Measurements from ENCODE around the gene COLGALT1.
A peak's percentile ranks its signal among the peaks of the same experiment; 100 is the strongest.

COLGALT1 gene

GRCh38 chr19:17536955-17537354 lies 18.5 kb upstream of the COLGALT1 start:
- H3K27ac ChIP-seq (replicated peaks): no peak overlapping the region
- TF ChIP-seq SPI1 (IDR thresholded peaks at IDR 0.05; ENCODE audit: borderline replicate concordance, low read depth) (no peak), POLR2AphosphoS5 (IDR thresholded peaks at IDR 0.05; ENCODE audit: low read depth) (no peak), CTCF (IDR thresholded peaks at IDR 0.05; ENCODE audit: insufficient read depth, low read length) (no peak), GABPA (IDR thresholded peaks at IDR 0.05; ENCODE audit: low read depth) (no peak)
- TF ChIP-seq, protein P1, sequence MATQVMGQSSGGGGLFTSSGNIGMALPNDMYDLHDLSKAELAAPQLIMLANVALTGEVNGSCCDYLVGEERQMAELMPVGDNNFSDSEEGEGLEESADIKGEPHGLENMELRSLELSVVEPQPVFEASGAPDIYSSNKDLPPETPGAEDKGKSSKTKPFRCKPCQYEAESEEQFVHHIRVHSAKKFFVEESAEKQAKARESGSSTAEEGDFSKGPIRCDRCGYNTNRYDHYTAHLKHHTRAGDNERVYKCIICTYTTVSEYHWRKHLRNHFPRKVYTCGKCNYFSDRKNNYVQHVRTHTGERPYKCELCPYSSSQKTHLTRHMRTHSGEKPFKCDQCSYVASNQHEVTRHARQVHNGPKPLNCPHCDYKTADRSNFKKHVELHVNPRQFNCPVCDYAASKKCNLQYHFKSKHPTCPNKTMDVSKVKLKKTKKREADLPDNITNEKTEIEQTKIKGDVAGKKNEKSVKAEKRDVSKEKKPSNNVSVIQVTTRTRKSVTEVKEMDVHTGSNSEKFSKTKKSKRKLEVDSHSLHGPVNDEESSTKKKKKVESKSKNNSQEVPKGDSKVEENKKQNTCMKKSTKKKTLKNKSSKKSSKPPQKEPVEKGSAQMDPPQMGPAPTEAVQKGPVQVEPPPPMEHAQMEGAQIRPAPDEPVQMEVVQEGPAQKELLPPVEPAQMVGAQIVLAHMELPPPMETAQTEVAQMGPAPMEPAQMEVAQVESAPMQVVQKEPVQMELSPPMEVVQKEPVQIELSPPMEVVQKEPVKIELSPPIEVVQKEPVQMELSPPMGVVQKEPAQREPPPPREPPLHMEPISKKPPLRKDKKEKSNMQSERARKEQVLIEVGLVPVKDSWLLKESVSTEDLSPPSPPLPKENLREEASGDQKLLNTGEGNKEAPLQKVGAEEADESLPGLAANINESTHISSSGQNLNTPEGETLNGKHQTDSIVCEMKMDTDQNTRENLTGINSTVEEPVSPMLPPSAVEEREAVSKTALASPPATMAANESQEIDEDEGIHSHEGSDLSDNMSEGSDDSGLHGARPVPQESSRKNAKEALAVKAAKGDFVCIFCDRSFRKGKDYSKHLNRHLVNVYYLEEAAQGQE (IDR thresholded peaks at IDR 0.05; ENCODE audit: insufficient replicate concordance, low read depth): no peak
- no peak for DNase-seq (ENCODE audit: low read depth in 1 of 2, low spot score in 1 of 2)
- H3K4me3 ChIP-seq (replicated peaks; ENCODE audit: insufficient read depth, low read length): no peak overlapping the region
- H3K27me3 ChIP-seq (ENCODE audit: insufficient read depth, poor library complexity, severe bottlenecking): no peaks in the 10 kb centered on the region

DNA sequence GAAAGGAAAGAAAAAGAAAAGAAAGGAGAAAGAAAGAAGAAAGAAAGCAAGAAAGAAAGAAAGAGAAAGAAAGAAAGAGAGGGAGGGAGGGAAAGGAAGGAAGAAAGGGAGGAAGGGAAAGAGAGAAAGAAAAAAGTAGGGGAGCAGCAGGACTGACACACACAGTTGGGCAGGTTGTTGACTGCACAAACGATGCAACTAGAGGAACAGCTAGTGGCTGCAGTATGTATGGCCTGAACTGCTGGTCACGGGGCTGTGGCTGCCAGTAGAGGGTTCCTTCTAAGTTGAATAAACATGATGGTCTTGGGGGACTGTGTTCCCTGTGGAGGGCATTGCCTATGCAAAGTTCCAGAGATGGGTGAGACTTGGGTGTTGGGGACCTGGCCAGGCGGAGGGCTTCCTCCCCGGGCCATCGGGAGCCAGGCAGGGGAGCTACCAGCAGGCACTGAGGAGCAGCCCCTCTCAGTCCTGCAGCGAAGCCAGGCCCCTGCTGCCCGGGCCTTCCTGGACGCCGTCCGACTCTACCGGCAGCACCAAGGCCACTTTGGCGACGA lies 16.7 kb upstream of the COLGALT1 start:
- peak overlapping the region; percentile 48 for H3K4me3 ChIP-seq (replicated peaks; ENCODE audit: insufficient read depth, low read length)
- TF ChIP-seq SPI1 (IDR thresholded peaks at IDR 0.05; ENCODE audit: borderline replicate concordance, low read depth) (no peak), POLR2AphosphoS5 (IDR thresholded peaks at IDR 0.05; ENCODE audit: low read depth) (no peak), GABPA (IDR thresholded peaks at IDR 0.05; ENCODE audit: low read depth) (no peak), CTCF (IDR thresholded peaks at IDR 0.05; ENCODE audit: insufficient read depth, low read length) (no peak)
- TF ChIP-seq, protein P1 (IDR thresholded peaks at IDR 0.05; ENCODE audit: insufficient replicate concordance, low read depth): no peak
- no peak overlapping the region for H3K27ac ChIP-seq (replicated peaks)
- no peaks in the 10 kb centered on the region for H3K27me3 ChIP-seq (ENCODE audit: insufficient read depth, poor library complexity, severe bottlenecking)
- DNase-seq (ENCODE audit: low read depth in 1 of 2, low spot score in 1 of 2): no peak

- DNase-seq (ENCODE audit: low read depth in 1 of 2, low spot score in 1 of 2): peak; percentile 88 to 96
- H3K27me3 ChIP-seq (ENCODE audit: insufficient read depth, poor library complexity, severe bottlenecking): no peaks in the 10 kb centered on the region
- H3K27ac ChIP-seq (replicated peaks): no peak overlapping the region
- H3K4me3 ChIP-seq (replicated peaks; ENCODE audit: insufficient read depth, low read length): peak overlapping the region; percentile 48
- TF ChIP-seq, protein P1 (IDR thresholded peaks at IDR 0.05; ENCODE audit: insufficient replicate concordance, low read depth): peak; percentile 93
- TF ChIP-seq SPI1 (IDR thresholded peaks at IDR 0.05; ENCODE audit: borderline replicate concordance, low read depth): no peak
These were observed 16.0 kb upstream of the COLGALT1 start for GRCh38 chr19:17539238-17540117.

All from HL-60 (cell line).